Measurements from ENCODE around the gene METTL16.

The METTL16 gene

DNA sequence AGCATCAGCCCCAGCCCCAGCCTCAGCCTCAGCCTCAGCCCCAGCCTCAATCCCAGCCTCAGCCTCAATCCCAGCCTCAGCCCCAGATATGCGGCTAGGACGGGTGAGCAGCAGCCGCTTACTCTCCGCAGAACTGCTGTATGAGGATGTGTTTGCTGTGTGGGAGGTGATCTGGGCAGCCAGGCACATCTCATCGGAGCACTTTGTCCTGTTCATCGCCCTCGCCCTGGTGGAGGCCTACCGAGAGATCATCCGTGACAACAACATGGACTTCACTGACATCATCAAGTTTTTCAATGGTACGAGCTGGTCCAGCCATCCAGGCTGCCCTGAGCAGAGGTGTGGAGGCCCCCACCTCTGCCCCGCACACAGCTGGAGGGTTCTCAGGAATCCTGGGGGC is 132.8 kb downstream of the METTL16 start:
- Histone ChIP-seq H3K4me2 (ENCODE audit: insufficient read depth, low read length) (no peak overlapping the region), H3K36me3 (ENCODE audit: insufficient read depth, low read length) (peaks cover 58% of the 10 kb centered on the region), H3K79me2 (ENCODE audit: insufficient read depth, low read length) (no peaks in the 10 kb centered on the region), H3K27ac (ENCODE audit: low read length) (no peak overlapping the region), H3K9me3 (ENCODE audit: insufficient read depth, low read length, severe bottlenecking) (no peaks in the 10 kb centered on the region), H3K4me3 (ENCODE audit: low read depth in 1 of 2, low read length in 2 of 2) (no peak overlapping the region), H3K4me1 (ENCODE audit: insufficient read depth, low read length) (peaks cover 6% of the 10 kb centered on the region), H2AFZ (ENCODE audit: low read depth, low read length) (no peak overlapping the region), H4K20me1 (ENCODE audit: insufficient read depth, low read length) (peaks cover 7% of the 10 kb centered on the region; the same call in 1 of the 2 replicates), H3K9ac (ENCODE audit: low read depth, low read length) (no peak overlapping the region), H3K27me3 (ENCODE audit: insufficient read depth, low read length, poor library complexity) (no peaks in the 10 kb centered on the region)
- DNase-seq (no peak), ATAC-seq (ENCODE audit: insufficient read depth, low read depth) (no peak)
- TF ChIP-seq, protein P1, sequence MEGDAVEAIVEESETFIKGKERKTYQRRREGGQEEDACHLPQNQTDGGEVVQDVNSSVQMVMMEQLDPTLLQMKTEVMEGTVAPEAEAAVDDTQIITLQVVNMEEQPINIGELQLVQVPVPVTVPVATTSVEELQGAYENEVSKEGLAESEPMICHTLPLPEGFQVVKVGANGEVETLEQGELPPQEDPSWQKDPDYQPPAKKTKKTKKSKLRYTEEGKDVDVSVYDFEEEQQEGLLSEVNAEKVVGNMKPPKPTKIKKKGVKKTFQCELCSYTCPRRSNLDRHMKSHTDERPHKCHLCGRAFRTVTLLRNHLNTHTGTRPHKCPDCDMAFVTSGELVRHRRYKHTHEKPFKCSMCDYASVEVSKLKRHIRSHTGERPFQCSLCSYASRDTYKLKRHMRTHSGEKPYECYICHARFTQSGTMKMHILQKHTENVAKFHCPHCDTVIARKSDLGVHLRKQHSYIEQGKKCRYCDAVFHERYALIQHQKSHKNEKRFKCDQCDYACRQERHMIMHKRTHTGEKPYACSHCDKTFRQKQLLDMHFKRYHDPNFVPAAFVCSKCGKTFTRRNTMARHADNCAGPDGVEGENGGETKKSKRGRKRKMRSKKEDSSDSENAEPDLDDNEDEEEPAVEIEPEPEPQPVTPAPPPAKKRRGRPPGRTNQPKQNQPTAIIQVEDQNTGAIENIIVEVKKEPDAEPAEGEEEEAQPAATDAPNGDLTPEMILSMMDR (IDR thresholded peaks at IDR 0.05; ENCODE audit: borderline replicate concordance, extremely low read depth, low read length, poor library complexity, severe bottlenecking), result no peak
- no peak for TF ChIP-seq EZH2 (IDR thresholded peaks at IDR 0.05; ENCODE audit: borderline replicate concordance, low read depth, low read length, severe bottlenecking)

DNA sequence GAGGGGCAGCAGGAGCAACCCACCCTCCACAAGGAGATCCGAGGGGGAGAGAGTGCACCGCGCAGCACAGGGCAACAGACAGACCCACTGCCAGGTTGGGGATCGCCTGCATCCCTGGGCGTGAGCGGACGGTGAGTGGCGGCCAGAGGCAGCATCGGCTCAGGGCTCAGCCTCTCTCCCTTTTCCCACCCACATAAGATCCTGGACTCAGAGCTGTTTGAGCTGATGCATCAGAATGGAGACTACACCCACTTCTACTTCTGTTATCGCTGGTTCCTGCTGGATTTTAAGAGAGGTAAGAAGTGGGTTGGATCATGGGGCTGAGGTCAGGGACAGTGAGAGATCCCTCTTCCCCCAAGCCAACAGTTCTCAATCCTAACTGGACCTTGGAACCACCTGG is 134.0 kb downstream of the METTL16 start:
- Histone ChIP-seq H3K4me2 (ENCODE audit: insufficient read depth, low read length) (no peak overlapping the region), H3K9me3 (ENCODE audit: insufficient read depth, low read length, severe bottlenecking) (no peaks in the 10 kb centered on the region), H3K27ac (ENCODE audit: low read length) (no peak overlapping the region), H4K20me1 (ENCODE audit: insufficient read depth, low read length) (0 out of 2 replicates have a peak, but pooled peaks cover 4% of the 10 kb centered on the region), H3K79me2 (ENCODE audit: insufficient read depth, low read length) (no peaks in the 10 kb centered on the region), H3K36me3 (ENCODE audit: insufficient read depth, low read length) (peaks cover 67% of the 10 kb centered on the region), H3K27me3 (ENCODE audit: insufficient read depth, low read length, poor library complexity) (no peaks in the 10 kb centered on the region), H3K4me1 (ENCODE audit: insufficient read depth, low read length) (no peaks in the 10 kb centered on the region), H2AFZ (ENCODE audit: low read depth, low read length) (no peak overlapping the region), H3K9ac (ENCODE audit: low read depth, low read length) (no peak overlapping the region), H3K4me3 (ENCODE audit: low read depth in 1 of 2, low read length in 2 of 2) (no peak overlapping the region)
- ATAC-seq (ENCODE audit: insufficient read depth, low read depth), result no peak
- TF ChIP-seq, protein P1 (IDR thresholded peaks at IDR 0.05; ENCODE audit: borderline replicate concordance, extremely low read depth, low read length, poor library complexity, severe bottlenecking), result no peak
- TF ChIP-seq EZH2 (IDR thresholded peaks at IDR 0.05; ENCODE audit: borderline replicate concordance, low read depth, low read length, severe bottlenecking), result no peak
- DNase-seq, result no peak

DNA sequence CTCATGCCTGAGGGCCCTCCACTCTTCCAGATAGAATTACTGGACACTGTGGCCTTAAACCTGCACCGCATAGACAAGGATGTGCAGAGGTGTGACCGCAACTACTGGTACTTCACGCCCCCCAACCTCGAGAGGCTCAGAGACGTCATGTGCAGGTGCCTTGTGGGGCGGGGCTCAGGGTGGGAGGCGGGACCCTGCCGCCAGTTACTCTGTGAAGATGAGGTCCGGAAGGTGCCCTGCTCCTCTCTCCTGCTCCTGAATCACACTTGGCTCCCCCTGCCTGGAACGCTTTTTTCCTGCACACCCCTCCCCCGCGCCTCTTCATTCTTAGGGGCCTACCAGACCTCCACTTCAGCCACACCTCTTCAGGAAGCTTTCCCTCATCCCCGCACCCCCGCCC is 135.6 kb downstream of the METTL16 start:
- H3K27me3 ChIP-seq (ENCODE audit: insufficient read depth, low read length, poor library complexity), result no peaks in the 10 kb centered on the region
- H3K9ac ChIP-seq (ENCODE audit: low read depth, low read length), result no peak overlapping the region
- H3K4me2 ChIP-seq (ENCODE audit: insufficient read depth, low read length), result no peak overlapping the region
- H3K79me2 ChIP-seq (ENCODE audit: insufficient read depth, low read length), result no peaks in the 10 kb centered on the region
- H3K9me3 ChIP-seq (ENCODE audit: insufficient read depth, low read length, severe bottlenecking), result no peaks in the 10 kb centered on the region
- no peaks in the 10 kb centered on the region for H3K4me1 ChIP-seq (ENCODE audit: insufficient read depth, low read length)
- H3K27ac ChIP-seq (ENCODE audit: low read length), result no peak overlapping the region
- peaks cover 76% of the 10 kb centered on the region for H3K36me3 ChIP-seq (ENCODE audit: insufficient read depth, low read length)
- H4K20me1 ChIP-seq (ENCODE audit: insufficient read depth, low read length), result 0 out of 2 replicates have a peak, but pooled peaks cover 3% of the 10 kb centered on the region
- TF ChIP-seq, protein P1 (IDR thresholded peaks at IDR 0.05; ENCODE audit: borderline replicate concordance, extremely low read depth, low read length, poor library complexity, severe bottlenecking), result no peak
- no peak for TF ChIP-seq EZH2 (IDR thresholded peaks at IDR 0.05; ENCODE audit: borderline replicate concordance, low read depth, low read length, severe bottlenecking)
- ATAC-seq (ENCODE audit: insufficient read depth, low read depth), result no peak
- H2AFZ ChIP-seq (ENCODE audit: low read depth, low read length), result no peak overlapping the region
- no peak overlapping the region for H3K4me3 ChIP-seq (ENCODE audit: low read depth in 1 of 2, low read length in 2 of 2)
- no peak for DNase-seq

DNA sequence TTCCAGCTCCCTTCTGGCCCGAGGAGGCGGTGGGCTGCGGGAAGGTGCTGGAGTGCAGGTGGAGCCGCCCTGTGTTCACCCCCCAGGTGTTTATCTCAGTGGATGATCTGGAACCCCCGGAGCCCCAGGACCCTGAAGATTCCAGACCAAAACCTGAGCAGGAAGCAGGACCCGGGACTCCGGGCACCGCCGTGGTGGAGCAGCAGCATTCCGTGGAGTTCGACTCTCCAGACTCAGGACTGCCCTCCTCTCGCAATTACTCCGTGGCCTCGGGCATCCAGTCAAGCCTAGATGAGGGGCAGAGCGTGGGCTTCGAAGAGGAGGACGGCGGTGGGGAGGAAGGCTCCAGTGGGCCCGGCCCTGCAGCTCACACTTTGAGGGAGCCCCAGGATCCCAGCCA is 136.3 kb downstream of the METTL16 start:
- no peak overlapping the region for H3K4me3 ChIP-seq (ENCODE audit: low read depth in 1 of 2, low read length in 2 of 2)
- H3K9ac ChIP-seq (ENCODE audit: low read depth, low read length), result no peak overlapping the region
- DNase-seq (no peak), ATAC-seq (ENCODE audit: insufficient read depth, low read depth) (no peak)
- H4K20me1 ChIP-seq (ENCODE audit: insufficient read depth, low read length), result 0 out of 2 replicates have a peak, but pooled peaks cover 3% of the 10 kb centered on the region
- no peak overlapping the region for H3K4me2 ChIP-seq (ENCODE audit: insufficient read depth, low read length)
- TF ChIP-seq, protein P1 (IDR thresholded peaks at IDR 0.05; ENCODE audit: borderline replicate concordance, extremely low read depth, low read length, poor library complexity, severe bottlenecking), result no peak
- TF ChIP-seq EZH2 (IDR thresholded peaks at IDR 0.05; ENCODE audit: borderline replicate concordance, low read depth, low read length, severe bottlenecking), result no peak
- H3K79me2 ChIP-seq (ENCODE audit: insufficient read depth, low read length), result no peaks in the 10 kb centered on the region
- H3K9me3 ChIP-seq (ENCODE audit: insufficient read depth, low read length, severe bottlenecking), result no peaks in the 10 kb centered on the region
- no peak overlapping the region for H2AFZ ChIP-seq (ENCODE audit: low read depth, low read length)
- H3K36me3 ChIP-seq (ENCODE audit: insufficient read depth, low read length), result peaks cover 76% of the 10 kb centered on the region
- no peaks in the 10 kb centered on the region for H3K4me1 ChIP-seq (ENCODE audit: insufficient read depth, low read length)
- no peak overlapping the region for H3K27ac ChIP-seq (ENCODE audit: low read length)
- H3K27me3 ChIP-seq (ENCODE audit: insufficient read depth, low read length, poor library complexity), result no peaks in the 10 kb centered on the region

Measured in DND-41 (cell line).